Neural progenitor cell (in vitro differentiated cells): ENCODE results near the gene RAVER1. TPM values are rescaled to one million over a fixed set of nuclear protein-coding genes. Genes with fewer than 3 reads are reported as not detected.
"Not testable (repeated sequence)": the region's sequence is repeated elsewhere in the genome, so short reads cannot be mapped to it uniquely, and the experiment has no call there.

Experiments used
- DNase-seq: peaks from one replicate; pipeline ENCODE4 v3.0.0-alpha.2; 2016; ENCODE audit warnings: low spot score
- H2AFZ ChIP-seq: fragments of 200-600 bp; sonication (generic); replicated peaks from 2 replicates; pipeline ENCODE4 v1.6.1; 2016; ENCODE audit warnings: antibody characterized with exemption
- H3F3A ChIP-seq: fragments of 200-600 bp; sonication (generic); 2 replicates; pipeline ENCODE4 v1.6.1; 2016; ENCODE audit warnings: antibody characterized with exemption, low read depth
- H3K27ac ChIP-seq: fragments of 200-600 bp; sonication (generic); 2 replicates; pipeline ENCODE4 v1.5.1; 2016; ENCODE audit warnings: mild to moderate bottlenecking
- H3K27me3 ChIP-seq: fragments of 200-600 bp; sonication (generic); 2 replicates; pipeline ENCODE4 v1.6.1; 2016; ENCODE audit warnings: mild to moderate bottlenecking, moderate library complexity
- H3K36me3 ChIP-seq: fragments of 200-600 bp; sonication (generic); 2 replicates; pipeline ENCODE4 v1.5.1; 2016
- H3K4me1 ChIP-seq: fragments of 200-600 bp; sonication (generic); 2 replicates; pipeline ENCODE4 v1.6.1; 2016; ENCODE audit warnings: mixed run types
- H3K4me2 ChIP-seq: fragments of 200-600 bp; sonication (generic); 2 replicates; pipeline ENCODE4 v1.6.1; 2016
- H3K4me3 ChIP-seq: fragments of 200-600 bp; sonication (generic); 2 replicates; pipeline ENCODE4 v1.5.1; 2016
- H3K79me2 ChIP-seq: fragments of 200-600 bp; sonication (generic); 2 replicates; pipeline ENCODE4 v1.6.1; 2016; ENCODE audit warnings: low read depth
- H3K9ac ChIP-seq: fragments of 200-600 bp; sonication (generic); 2 replicates; pipeline ENCODE4 v1.6.1; 2016
- H3K9me3 ChIP-seq: fragments of 200-600 bp; sonication (generic); 2 replicates; pipeline ENCODE4 v1.5.1; 2016; ENCODE audit warnings: low read depth
- H4K20me1 ChIP-seq: fragments of 200-600 bp; sonication (generic); 2 replicates; pipeline ENCODE4 v1.6.1; 2016; ENCODE audit warnings: low read depth
- H3K27ac Mint-ChIP-seq: 3 replicates; pipeline ENCODE4 v1.8.0; 2021; ENCODE audit warnings: mixed read lengths
- H3K27me3 Mint-ChIP-seq: 2 replicates; pipeline ENCODE4 v1.8.0; 2022; ENCODE audit warnings: low read depth, mild to moderate bottlenecking, inconsistent platforms, moderate library complexity, mixed read lengths; ENCODE audit not compliant: insufficient read depth
- H3K36me3 Mint-ChIP-seq: 3 replicates; pipeline ENCODE4 v1.8.0; 2021; ENCODE audit warnings: mixed read lengths
- H3K4me1 Mint-ChIP-seq: 3 replicates; pipeline ENCODE4 v1.8.0; 2021; ENCODE audit warnings: mixed read lengths
- H3K4me3 Mint-ChIP-seq: 3 replicates; pipeline ENCODE4 v1.8.0; 2021; ENCODE audit warnings: mild to moderate bottlenecking, moderate library complexity, mixed read lengths
- H3K9me3 Mint-ChIP-seq: 3 replicates; pipeline ENCODE4 v1.8.0; 2020; ENCODE audit warnings: mixed read lengths
- CTCF ChIP-seq: fragments of 200-600 bp; sonication (generic); IDR thresholded peaks from 2 replicates; pipeline ENCODE4 v1.5.1; 2017; ENCODE audit warnings: antibody characterized with exemption, mild to moderate bottlenecking
- EZH2 ChIP-seq: fragments of 200-600 bp; sonication (generic); IDR thresholded peaks from 2 replicates; pipeline ENCODE4 v1.6.1; 2017; ENCODE audit warnings: antibody characterized with exemption, mild to moderate bottlenecking, moderate library complexity
- EZH2phosphoT487 ChIP-seq: fragments of 200-600 bp; sonication (generic); IDR thresholded peaks from 2 replicates; pipeline ENCODE4 v1.6.1; 2017; ENCODE audit warnings: antibody characterized with exemption
- total RNA-seq: library from RNA; depleted of rRNA; stranded (reverse); fragments of >200 nt; gene quantifications from 2 replicates; pipeline ENCODE4 v1.2.3, GENCODE V29; 2015; ENCODE audit warnings: low replicate concordance

The RAVER1 gene
- total RNA-seq, 1 donor from 2014 or later: 5.4 TPM

GRCh38 chr19:10372690-10373089 is 39.4 kb upstream of the RAVER1 start:
- Histone ChIP-seq H4K20me1 (no peaks in the 10 kb centered on the region), H3K36me3 (no peaks in the 10 kb centered on the region), H3K4me2 (no peak overlapping the region), H2AFZ (no peak overlapping the region), H3K4me1 (no peaks in the 10 kb centered on the region), H3K27me3 (no peaks in the 10 kb centered on the region), H3F3A (no peaks in the 10 kb centered on the region), H3K4me3 (no peak overlapping the region), H3K9me3 (no peaks in the 10 kb centered on the region), H3K79me2 (no peaks in the 10 kb centered on the region), H3K27ac (no peak overlapping the region), H3K9ac (no peak overlapping the region)
- Mint-ChIP-seq H3K9me3 (no peaks in the 10 kb centered on the region), H3K36me3 (peaks cover 14% of the 10 kb centered on the region), H3K4me3 (no peak overlapping the region), H3K27ac (no peak overlapping the region), H3K27me3 (peaks cover 2% of the 10 kb centered on the region), H3K4me1 (no peaks in the 10 kb centered on the region)
- TF ChIP-seq EZH2 (no peak), EZH2phosphoT487 (no peak), CTCF (no peak)
- DNase-seq: no peak

GRCh38 chr19:10368101-10368803 is 34.9 kb upstream of the RAVER1 start:
- no peak overlapping the region for H3K27ac Mint-ChIP-seq
- H3K27me3 ChIP-seq: no peaks in the 10 kb centered on the region
- no peaks in the 10 kb centered on the region for H3F3A ChIP-seq
- H3K36me3 ChIP-seq: no peaks in the 10 kb centered on the region
- no peak overlapping the region for H3K4me3 ChIP-seq
- H3K27me3 Mint-ChIP-seq: peaks cover 2% of the 10 kb centered on the region
- H3K27ac ChIP-seq: no peak overlapping the region
- no peak overlapping the region for H3K4me2 ChIP-seq
- H3K79me2 ChIP-seq: no peaks in the 10 kb centered on the region
- H3K9ac ChIP-seq: no peak overlapping the region
- DNase-seq: no peak
- TF ChIP-seq EZH2phosphoT487 (no peak), CTCF (no peak), EZH2 (no peak)
- no peaks in the 10 kb centered on the region for H3K9me3 Mint-ChIP-seq
- peaks cover 16% of the 10 kb centered on the region for H3K36me3 Mint-ChIP-seq
- no peak overlapping the region for H3K4me3 Mint-ChIP-seq
- H3K4me1 Mint-ChIP-seq: no peaks in the 10 kb centered on the region
- no peaks in the 10 kb centered on the region for H3K4me1 ChIP-seq
- no peak overlapping the region for H2AFZ ChIP-seq
- no peaks in the 10 kb centered on the region for H4K20me1 ChIP-seq
- no peaks in the 10 kb centered on the region for H3K9me3 ChIP-seq

GRCh38 chr19:10366950-10367512 is 33.7 kb upstream of the RAVER1 start:
- not testable (repeated sequence) for H3K4me1 ChIP-seq, H3K27me3 Mint-ChIP-seq, H2AFZ ChIP-seq, H4K20me1 ChIP-seq, H3K36me3 ChIP-seq, H3K79me2 ChIP-seq, H3F3A ChIP-seq, H3K4me1 Mint-ChIP-seq, H3K27me3 ChIP-seq, H3K9ac ChIP-seq, DNase-seq, H3K9me3 Mint-ChIP-seq, H3K4me3 Mint-ChIP-seq, H3K9me3 ChIP-seq, H3K4me2 ChIP-seq, H3K27ac ChIP-seq, H3K27ac Mint-ChIP-seq, H3K4me3 ChIP-seq
- peaks cover 16% of the 10 kb centered on the region for H3K36me3 Mint-ChIP-seq

- no peak for DNase-seq
- no peaks in the 10 kb centered on the region for H3F3A ChIP-seq
- H3K4me2 ChIP-seq: no peak overlapping the region
- no peaks in the 10 kb centered on the region for H3K79me2 ChIP-seq
- no peak overlapping the region for H3K27ac ChIP-seq
- Mint-ChIP-seq H3K27me3 (peaks cover 2% of the 10 kb centered on the region), H3K4me3 (no peak overlapping the region), H3K4me1 (no peaks in the 10 kb centered on the region), H3K9me3 (no peaks in the 10 kb centered on the region), H3K27ac (no peak overlapping the region), H3K36me3 (peaks cover 20% of the 10 kb centered on the region)
- no peaks in the 10 kb centered on the region for H3K4me1 ChIP-seq
- H3K4me3 ChIP-seq: no peak overlapping the region
- H3K36me3 ChIP-seq: no peaks in the 10 kb centered on the region
- H3K27me3 ChIP-seq: no peaks in the 10 kb centered on the region
- no peak for TF ChIP-seq EZH2phosphoT487
- no peak for TF ChIP-seq CTCF
- no peak for TF ChIP-seq EZH2
- H2AFZ ChIP-seq: no peak overlapping the region
- H3K9me3 ChIP-seq: no peaks in the 10 kb centered on the region
- H4K20me1 ChIP-seq: no peaks in the 10 kb centered on the region
- H3K9ac ChIP-seq: no peak overlapping the region
Measured at GRCh38 chr19:10365518-10365917, 32.2 kb upstream of the RAVER1 start.
